GM03348 (cell line): Measurements from ENCODE around the gene NCAM1.

Experiments used
- DNase-seq: peaks from one replicate; pipeline ENCODE4 v3.0.0; 2012; ENCODE audit warnings: low spot score

The NCAM1 gene

DNA sequence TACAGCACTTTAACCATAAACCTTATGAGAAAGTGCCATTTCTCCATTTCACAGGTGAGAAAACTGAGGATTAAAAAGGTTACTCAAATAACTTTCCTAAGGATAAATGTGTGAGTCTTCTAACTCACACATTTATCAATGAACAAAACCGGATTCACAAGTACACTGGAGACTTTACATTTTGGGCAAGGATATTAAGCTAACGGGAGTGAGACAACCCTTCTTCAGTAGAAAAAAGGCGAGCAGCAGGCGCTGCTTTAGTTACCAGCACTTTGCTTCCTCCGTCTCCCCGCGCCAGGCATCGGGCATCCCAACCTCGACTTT lies 352.8 kb downstream of the NCAM1 start:
- DNase-seq, result no peak

DNA sequence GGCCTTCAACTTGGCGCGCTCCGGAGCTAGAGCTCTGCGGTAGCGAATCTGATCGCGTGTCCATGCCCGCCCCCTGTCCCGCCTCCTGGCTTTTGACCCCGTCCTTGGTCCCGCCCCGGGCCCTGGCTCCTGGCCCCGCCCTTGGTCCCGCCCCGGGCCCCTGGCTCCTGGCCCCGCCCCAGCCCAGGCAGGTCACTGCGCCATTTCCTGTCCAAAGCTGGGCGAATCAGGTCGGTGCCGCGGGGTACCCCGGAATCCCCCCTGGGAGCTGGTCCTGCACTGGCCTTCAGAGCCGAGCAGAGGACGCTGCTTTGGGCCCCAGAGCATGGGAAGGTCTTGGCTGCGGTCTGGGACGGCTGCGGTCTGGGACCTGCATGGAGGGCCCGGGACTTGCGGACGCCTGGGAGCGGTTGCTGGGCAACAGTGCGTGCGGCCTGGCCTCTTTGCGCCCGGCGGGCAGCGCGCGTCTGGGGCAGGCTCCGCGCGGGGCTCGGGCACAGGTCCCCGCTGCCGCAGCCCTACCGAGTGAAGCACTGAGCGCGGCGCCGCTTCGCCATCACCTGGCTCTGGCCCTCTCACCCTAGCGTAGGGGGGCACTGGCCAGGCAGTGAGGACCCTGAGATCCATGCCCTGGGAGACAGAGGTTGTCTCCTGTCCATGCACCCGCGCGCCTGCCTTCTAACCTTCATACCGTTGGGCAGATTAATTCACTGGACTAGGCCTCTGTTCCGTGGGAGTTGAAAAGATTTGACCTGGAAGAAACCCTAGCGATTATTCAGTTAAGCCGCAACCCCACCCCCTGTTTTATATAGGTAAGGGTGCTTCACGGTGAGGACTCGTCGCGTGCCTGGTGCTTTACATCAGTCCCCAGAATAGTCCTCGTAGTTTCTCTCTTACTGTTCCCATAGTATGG lies 353.4 kb downstream of the NCAM1 start, which contains the start of gene TTC12:
TTC12 (plus strand) TSS at position 195 of the 913 bp plus-strand sequence. CDS start 1,675 bp downstream, outside the sequence.
- peak; percentile 12 for DNase-seq

DNA sequence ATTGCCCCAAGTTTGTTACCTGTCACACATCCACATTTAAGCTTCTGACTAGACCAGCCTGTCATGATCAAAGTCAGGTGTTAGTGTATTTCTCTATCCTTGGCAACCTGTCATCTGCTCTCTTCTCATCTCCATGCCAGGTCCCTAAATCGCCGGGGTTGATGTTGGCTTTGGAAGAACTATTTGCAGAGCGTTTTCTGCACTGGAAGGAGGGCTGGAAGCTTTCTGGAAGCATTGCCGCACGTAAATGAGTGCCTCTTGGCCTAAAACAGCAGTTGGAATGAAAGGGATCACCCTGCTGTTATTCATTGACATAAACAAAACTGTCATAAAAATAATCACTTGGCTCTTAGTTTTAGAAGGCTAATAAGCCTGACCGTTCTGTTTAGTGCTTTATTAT lies 354.6 kb downstream of the NCAM1 start:
- no peak for DNase-seq

DNA sequence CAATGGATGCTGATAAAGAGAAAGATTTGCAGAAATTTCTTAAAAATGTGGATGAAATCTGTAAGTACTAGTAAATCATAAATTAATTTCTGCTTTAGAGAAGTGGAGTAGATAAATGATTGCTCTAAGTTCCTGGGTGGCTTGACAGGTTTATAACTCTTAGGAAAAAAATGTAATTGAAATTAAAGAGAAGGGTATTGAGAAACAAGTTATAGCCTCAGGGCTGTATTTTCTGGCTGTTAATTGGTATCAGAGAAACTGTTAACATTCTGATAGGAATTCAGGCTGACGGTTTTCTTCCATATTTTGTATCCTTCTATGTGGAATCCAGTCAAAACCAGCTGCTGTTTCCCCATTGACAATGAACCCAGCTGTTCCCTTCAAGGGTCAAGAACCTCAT lies 355.0 kb downstream of the NCAM1 start:
- DNase-seq, result no peak

DNA sequence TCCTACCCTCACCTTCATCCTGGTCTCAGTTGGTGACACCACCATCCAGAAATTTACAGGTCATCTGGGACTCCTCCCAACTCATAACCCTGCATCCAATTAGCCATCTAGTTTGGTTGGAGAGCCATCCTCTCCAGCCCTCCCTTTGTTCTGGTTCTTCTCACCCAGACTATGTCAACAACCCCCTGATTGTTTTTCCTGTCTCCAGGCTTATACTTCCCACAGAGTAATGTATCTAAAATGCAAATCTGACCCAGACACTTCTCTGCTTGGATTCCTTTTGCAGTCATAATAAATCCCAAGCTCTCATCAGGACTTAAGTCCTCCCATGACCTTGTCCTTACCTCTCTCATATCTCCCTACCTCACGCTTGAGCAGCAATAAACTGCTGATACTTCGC lies 356.1 kb downstream of the NCAM1 start:
- no peak for DNase-seq

DNA sequence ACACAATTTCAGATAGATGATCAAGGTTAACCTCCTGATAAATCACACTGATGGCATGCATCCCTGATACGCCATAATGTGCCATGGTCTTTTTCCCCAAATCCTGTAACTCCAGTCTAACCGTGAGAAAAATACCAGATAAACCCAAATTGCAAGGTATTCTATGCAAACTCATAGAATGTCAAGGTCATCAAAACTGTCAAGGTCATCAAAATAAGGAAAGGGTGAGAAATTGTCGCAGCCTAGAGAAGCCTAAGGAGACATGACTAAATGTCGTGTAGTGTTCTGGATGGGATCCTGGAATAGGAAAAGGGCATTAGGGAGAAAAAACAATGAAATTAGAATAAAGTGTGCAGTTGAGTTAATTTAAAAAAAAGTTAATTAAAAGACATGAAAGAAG lies 357.9 kb downstream of the NCAM1 start:
- no peak for DNase-seq

DNA sequence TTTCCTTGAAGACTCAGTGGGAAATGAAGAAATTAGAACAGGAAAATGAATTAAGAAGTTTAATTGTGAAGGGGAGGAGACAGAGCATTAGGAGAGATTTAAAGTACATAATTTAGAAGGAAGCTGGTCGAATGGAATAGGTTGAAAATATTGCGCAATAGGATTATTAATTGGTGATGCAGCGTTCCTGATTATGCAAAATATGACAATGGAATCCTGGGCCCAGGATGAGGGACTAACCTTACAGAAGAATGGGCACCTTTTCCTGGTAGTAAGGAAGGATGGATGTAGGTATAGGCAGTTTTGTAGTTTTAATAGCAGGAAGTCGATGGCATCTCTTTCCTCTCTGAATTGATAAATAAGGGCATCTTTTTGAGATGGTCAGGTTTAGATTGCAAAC lies 360.9 kb downstream of the NCAM1 start:
- DNase-seq, result no peak

DNA sequence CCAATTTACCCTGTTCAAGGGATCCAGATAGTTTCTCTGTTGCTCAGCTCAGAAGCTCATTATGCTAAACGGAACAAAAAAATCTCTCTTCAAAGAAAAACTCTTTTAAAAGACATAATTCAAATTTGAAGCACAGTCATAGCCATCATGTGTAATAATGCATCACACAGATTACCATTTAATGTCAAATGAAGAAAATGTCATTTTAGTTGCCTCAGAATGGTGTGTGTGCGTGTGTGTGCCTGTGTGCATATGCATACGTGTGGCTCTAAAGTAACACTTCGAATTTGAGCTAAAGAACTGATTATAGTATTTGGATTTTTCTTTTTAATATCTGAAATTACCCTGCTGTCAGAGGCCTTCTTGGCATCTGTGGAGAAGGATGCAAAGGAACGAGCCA lies 363.0 kb downstream of the NCAM1 start:
- no peak for DNase-seq
